A549 (cell line): Measurements from ENCODE around the gene UFSP1.
"Not testable (repeated sequence)": the region's sequence is repeated elsewhere in the genome, so short reads cannot be mapped to it uniquely, and the experiment has no call there.

Source experiments
- CTCF ChIP-seq: fragments of >200 bp; sonication (Bioruptor Twin); formaldehyde crosslinking; IDR thresholded peaks from 3 replicates; pipeline ENCODE4 v1.5.1; 2016
- SREBF2 ChIP-seq: fragments of 450-650 bp; IDR thresholded peaks from 2 replicates; pipeline ENCODE4 v1.6.1; 2014; ENCODE audit warnings: mild to moderate bottlenecking, moderate library complexity

- not testable (repeated sequence) for TF ChIP-seq CTCF, SREBF2
Measured at GRCh38 chr7:100935381-100935780, 45.9 kb upstream of the UFSP1 start.
